ENCODE results near the gene MPV17L2. TPM values are rescaled to one million over a fixed set of nuclear protein-coding genes. Genes with fewer than 3 reads are reported as not detected.

Gene MPV17L2
- total RNA-seq, 1 donor from 2014 or later, result 9.5 TPM

GRCh38 chr19:18147396-18147795 lies 45.6 kb upstream of the MPV17L2 start:
- Histone ChIP-seq H3K4me3 (ENCODE audit: low read depth, low read length) (no peak overlapping the region), H3K27me3 (ENCODE audit: control insufficient read depth, insufficient read depth, low read length) (no peaks in the 10 kb centered on the region), H3K36me3 (ENCODE audit: control insufficient read depth, insufficient read depth, low read length) (peaks cover 15% of the 10 kb centered on the region)
- DNase-seq (ENCODE audit: low read depth), result no peak
- no peak for FAIRE-seq
- no peak for TF ChIP-seq CTCF (IDR thresholded peaks at IDR 0.05; ENCODE audit: insufficient read depth, low read length, severe bottlenecking)

- no peak for FAIRE-seq
- TF ChIP-seq CTCF (IDR thresholded peaks at IDR 0.05; ENCODE audit: insufficient read depth, low read length, severe bottlenecking), result no peak
- Histone ChIP-seq H3K27me3 (ENCODE audit: control insufficient read depth, insufficient read depth, low read length) (no peaks in the 10 kb centered on the region), H3K4me3 (ENCODE audit: low read depth, low read length) (no peak overlapping the region), H3K36me3 (ENCODE audit: control insufficient read depth, insufficient read depth, low read length) (peaks cover 11% of the 10 kb centered on the region)
- DNase-seq (ENCODE audit: low read depth), result no peak
These were observed 43.4 kb upstream of the MPV17L2 start for GRCh38 chr19:18149596-18149975.

GRCh38 chr19:18150776-18151624 lies 42.0 kb upstream of the MPV17L2 start:
- DNase-seq (ENCODE audit: low read depth) (no peak), FAIRE-seq (peak; percentile 52)
- Histone ChIP-seq H3K36me3 (ENCODE audit: control insufficient read depth, insufficient read depth, low read length) (no peaks in the 10 kb centered on the region), H3K4me3 (ENCODE audit: low read depth, low read length) (no peak overlapping the region), H3K27me3 (ENCODE audit: control insufficient read depth, insufficient read depth, low read length) (no peaks in the 10 kb centered on the region)
- no peak for TF ChIP-seq CTCF (IDR thresholded peaks at IDR 0.05; ENCODE audit: insufficient read depth, low read length, severe bottlenecking)

- Histone ChIP-seq H3K4me3 (ENCODE audit: low read depth, low read length) (peak overlapping the region; percentile 96), H3K27me3 (ENCODE audit: control insufficient read depth, insufficient read depth, low read length) (no peaks in the 10 kb centered on the region), H3K36me3 (ENCODE audit: control insufficient read depth, insufficient read depth, low read length) (no peaks in the 10 kb centered on the region)
- FAIRE-seq, result no peak
- peak; percentile 88 for DNase-seq (ENCODE audit: low read depth)
- TF ChIP-seq CTCF (IDR thresholded peaks at IDR 0.05; ENCODE audit: insufficient read depth, low read length, severe bottlenecking), result peak; percentile 75
These were observed 40.6 kb upstream of the MPV17L2 start for GRCh38 chr19:18152442-18152816.

- Histone ChIP-seq H3K27me3 (ENCODE audit: control insufficient read depth, insufficient read depth, low read length) (no peaks in the 10 kb centered on the region), H3K36me3 (ENCODE audit: control insufficient read depth, insufficient read depth, low read length) (no peaks in the 10 kb centered on the region), H3K4me3 (ENCODE audit: low read depth, low read length) (peak within 1 kb of the TSS; percentile 96)
- no peak for TF ChIP-seq CTCF (IDR thresholded peaks at IDR 0.05; ENCODE audit: insufficient read depth, low read length, severe bottlenecking)
- FAIRE-seq (no peak), DNase-seq (ENCODE audit: low read depth) (peak; percentile 93)
These were observed 40.0 kb upstream of the MPV17L2 start, which contains the start of gene PIK3R2 for GRCh38 chr19:18152817-18153555. PIK3R2 (plus strand) TSS chr19:18153163; CDS start chr19:18155880, 2,717 bp downstream.
